Stimulated activated CD4-positive, alpha-beta T cell treated with anti-CD3 and anti-CD28 coated beads, TNF-alpha, amount 100 ng/mL, for 4 hours (primary cell): Measurements from ENCODE around the gene FRY.

Experiments
- DNase-seq, 3 experiments: peaks; one replicate each; pipeline ENCODE4 v3.0.0-alpha.2; 2020; ENCODE audit warnings: low read depth in 3 of 3

FRY gene

GRCh38 chr13:32213626-32214025 lies 182.1 kb downstream of the FRY start:
- no peak for DNase-seq

- no peak for DNase-seq
These were observed 182.5 kb downstream of the FRY start for GRCh38 chr13:32214071-32214470.

- DNase-seq, result no peak
These were observed 184.7 kb downstream of the FRY start for GRCh38 chr13:32216281-32216680.

- DNase-seq, result no peak
These were observed 190.6 kb downstream of the FRY start for GRCh38 chr13:32222046-32222676.

- no peak for DNase-seq
These were observed 193.3 kb downstream of the FRY start for GRCh38 chr13:32224916-32225315.

- no peak for DNase-seq
These were observed 193.9 kb downstream of the FRY start for GRCh38 chr13:32225481-32225931.

- no peak for DNase-seq
These were observed 196.9 kb downstream of the FRY start for GRCh38 chr13:32228330-32229041.

GRCh38 chr13:32229443-32229842 lies 197.9 kb downstream of the FRY start:
- DNase-seq, result no peak

GRCh38 chr13:32232263-32232662 lies 200.7 kb downstream of the FRY start:
- no peak for DNase-seq

GRCh38 chr13:32233062-32233461 lies 201.5 kb downstream of the FRY start:
- no peak for DNase-seq

- no peak for DNase-seq
These were observed 203.3 kb downstream of the FRY start for GRCh38 chr13:32234914-32235313.

GRCh38 chr13:32237681-32238080 lies 206.1 kb downstream of the FRY start:
- DNase-seq, result no peak

- no peak for DNase-seq
These were observed 212.1 kb downstream of the FRY start for GRCh38 chr13:32243695-32244094.

GRCh38 chr13:32245555-32245954 lies 214.0 kb downstream of the FRY start:
- no peak for DNase-seq

- peak in 1 of 3 experiments; percentile 12 for DNase-seq
These were observed 214.9 kb downstream of the FRY start for GRCh38 chr13:32246468-32246867.

- DNase-seq, result no peak
These were observed 216.3 kb downstream of the FRY start for GRCh38 chr13:32247887-32248286.

- DNase-seq, result no peak
These were observed 217.2 kb downstream of the FRY start for GRCh38 chr13:32248801-32249200.

GRCh38 chr13:32252812-32253438 lies 221.4 kb downstream of the FRY start:
- no peak for DNase-seq

GRCh38 chr13:32253911-32254399 lies 222.4 kb downstream of the FRY start:
- no peak for DNase-seq

GRCh38 chr13:32254416-32254815 lies 222.8 kb downstream of the FRY start:
- DNase-seq, result no peak

- no peak for DNase-seq
These were observed 223.5 kb downstream of the FRY start for GRCh38 chr13:32254916-32255723.

GRCh38 chr13:32255724-32256109 lies 224.1 kb downstream of the FRY start:
- DNase-seq, result no peak
